Amniotic stem cell (primary cell): Measurements from ENCODE around the gene SLC38A3.

Experiments
- DNase-seq: peaks from one replicate; lab custom pipeline; 2025; lab: John Stamatoyannopoulos, UW

SLC38A3 gene

DNA sequence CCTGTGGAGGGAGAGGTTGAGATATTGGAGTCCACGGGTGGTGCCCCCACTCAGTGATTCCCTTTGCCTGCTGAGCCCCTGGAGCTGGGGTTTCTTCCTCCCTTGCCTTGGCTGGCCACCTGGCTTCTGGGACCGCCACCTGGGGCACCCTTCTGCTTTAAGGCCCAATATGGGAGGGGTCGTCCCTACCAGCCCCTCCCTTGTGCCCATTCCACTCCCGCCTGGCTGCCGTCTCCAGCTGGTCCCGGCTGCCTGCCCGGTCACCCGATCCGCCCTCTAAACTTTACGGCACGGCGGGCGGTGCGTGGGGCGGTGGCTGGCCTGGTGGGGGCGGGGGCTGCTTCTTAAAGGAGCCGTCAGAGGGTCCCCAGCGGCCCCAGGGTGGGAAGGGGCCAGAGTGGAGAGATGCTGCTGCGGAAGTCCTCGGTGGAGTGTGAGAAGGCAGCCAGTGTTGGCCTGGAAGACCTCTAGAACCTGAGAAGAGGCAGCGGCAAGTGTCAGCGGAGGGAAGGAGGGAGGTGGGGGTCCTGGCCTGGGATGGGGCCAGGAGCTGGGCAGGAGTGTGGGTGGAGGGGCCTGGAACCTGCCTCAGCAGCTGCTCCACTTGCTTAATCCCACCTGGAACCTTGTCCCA is 62.3 kb downstream of the SLC38A3 start:
- DNase-seq = no peak

DNA sequence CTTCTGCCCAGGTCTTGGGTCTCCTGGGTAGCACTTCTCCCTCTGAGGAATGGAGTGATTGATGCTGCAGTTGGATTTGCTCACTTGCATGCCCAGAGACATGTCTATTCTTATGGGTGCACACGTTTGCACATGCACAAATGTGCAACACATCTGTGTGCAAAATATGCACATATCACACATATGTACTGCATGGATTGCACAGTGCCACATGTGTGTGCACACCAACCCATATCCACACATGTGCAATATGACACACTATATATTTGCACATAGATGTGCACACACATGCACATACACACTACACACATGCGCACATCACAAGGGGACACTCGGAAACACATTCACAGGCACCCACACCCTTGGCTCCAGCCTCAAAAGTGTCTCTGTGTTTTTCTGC is 63.2 kb downstream of the SLC38A3 start:
- DNase-seq = no peak

DNA sequence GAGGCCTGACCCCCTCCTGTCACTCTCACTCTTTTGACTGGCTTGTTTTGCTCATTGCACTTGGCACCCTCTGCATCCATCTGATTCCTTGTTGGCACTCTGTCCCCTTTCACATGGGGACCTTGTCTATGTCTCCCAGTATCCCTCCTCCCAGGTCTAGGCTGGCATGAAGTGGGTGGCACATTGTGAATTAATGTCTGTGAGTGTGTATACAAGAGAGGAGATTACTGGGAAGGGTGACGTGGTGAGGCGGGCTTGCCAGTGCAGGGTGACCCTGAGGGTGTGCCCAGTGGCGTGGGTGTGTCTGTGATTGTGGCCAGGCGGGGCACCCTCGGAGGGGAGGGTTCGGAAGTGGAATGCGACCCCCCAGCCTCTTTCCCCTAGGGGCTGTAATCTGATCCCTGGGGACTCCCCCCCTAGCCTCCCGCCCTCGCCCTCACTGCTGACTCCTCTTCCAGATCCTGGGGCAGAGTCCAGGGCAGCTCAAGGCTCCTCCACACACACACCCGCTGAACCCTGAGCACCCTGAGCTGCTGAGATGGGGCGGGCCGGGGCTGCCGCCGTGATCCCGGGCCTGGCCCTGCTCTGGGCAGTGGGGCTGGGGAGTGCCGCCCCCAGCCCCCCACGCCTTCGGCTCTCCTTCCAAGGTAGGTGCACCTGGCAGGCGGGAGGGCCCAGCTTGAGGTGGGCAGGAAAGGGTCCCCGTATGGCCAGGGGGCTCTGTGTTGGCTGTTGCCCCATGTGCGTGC is 63.8 kb downstream of the SLC38A3 start, which contains the start of gene SEMA3B:
SEMA3B (plus strand) TSS at position 445 of the 749 bp plus-strand sequence; CDS start at position 539, 94 bp downstream.
- DNase-seq = no peak

DNA sequence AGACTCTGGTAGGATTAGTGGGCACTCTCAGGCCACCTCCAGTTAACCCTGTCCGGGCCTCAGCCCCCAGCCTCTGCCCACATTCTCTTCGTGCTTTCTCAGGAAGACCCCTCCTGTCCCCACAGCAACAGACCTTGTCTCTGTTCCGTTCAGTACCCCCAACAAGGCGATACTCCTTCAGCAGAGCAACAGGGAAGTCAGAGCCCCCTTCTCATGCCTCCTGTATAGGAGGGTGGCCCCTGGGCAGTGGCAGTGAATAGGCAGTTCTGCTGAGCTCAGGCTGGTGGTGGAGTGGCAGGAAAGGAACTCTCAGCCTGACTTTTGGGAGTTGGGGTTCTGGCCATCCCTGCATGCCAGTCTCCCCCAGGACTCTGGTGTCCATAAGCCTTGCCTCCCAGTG is 64.4 kb downstream of the SLC38A3 start:
- DNase-seq = no peak

DNA sequence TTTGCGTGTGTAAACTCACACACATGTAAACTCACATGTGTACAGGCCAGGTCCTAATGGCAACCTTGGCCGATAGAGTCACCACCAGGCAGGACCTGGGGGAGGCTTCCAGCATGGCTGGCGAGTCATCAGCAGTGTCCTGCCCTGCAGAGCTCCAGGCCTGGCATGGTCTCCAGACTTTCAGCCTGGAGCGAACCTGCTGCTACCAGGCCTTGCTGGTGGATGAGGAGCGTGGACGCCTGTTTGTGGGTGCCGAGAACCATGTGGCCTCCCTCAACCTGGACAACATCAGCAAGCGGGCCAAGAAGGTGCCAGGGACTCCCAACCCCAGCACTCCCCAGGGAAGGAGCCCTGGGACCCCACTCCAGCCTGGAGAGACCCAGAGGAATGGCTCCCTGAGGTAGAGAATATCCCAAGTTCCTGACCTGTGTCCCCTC is 64.9 kb downstream of the SLC38A3 start:
- no peak for DNase-seq

DNA sequence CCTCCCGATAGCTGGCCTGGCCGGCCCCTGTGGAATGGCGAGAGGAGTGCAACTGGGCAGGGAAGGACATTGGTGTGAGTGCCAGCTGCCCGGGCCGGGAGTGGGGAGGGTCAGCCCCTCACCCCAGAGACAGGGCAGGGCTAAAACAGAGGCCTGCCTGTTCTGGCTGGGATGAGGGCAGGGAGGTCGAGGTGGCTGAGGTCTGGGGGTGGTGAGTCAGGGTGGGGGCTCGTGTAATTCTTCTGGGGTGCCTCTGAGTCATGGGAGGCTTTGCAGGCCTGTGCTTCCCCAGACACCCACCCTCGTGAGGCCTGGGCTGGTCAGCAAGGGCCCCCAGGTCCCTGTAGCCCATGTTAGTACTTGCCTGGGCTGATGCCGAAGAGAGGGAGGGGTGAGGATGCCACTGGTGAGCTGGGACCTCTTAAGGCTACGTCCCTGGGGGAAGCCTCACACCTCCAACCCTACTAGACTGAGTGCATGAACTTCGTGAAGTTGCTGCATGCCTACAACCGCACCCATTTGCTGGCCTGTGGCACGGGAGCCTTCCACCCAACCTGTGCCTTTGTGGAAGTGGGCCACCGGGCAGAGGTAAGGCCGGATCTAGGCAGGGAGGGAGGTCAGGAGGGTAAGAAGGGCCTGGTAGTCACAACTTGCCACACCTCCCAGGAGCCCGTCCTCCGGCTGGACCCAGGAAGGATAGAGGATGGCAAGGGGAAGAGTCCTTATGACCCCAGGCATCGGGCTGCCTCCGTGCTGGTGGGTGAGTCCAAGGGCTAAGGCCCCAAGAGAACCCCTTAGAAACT is 65.6 kb downstream of the SLC38A3 start:
- no peak for DNase-seq
